ENCODE measurements around the gene NRP2. TPM values are rescaled to one million over a fixed set of nuclear protein-coding genes. Genes with fewer than 3 reads are reported as not detected.

Gene NRP2
- total RNA-seq, 1 donor from 2014 or later = 498 TPM

- no peak for DNase-seq (ENCODE audit: extremely low read depth, low read depth, low spot score)
These were observed 87.6 kb downstream of the NRP2 start for GRCh38 chr2:205769879-205770278.

GRCh38 chr2:205770577-205770976, 88.3 kb downstream of the NRP2 start:
- no peak for DNase-seq (ENCODE audit: extremely low read depth, low read depth, low spot score)

- no peak for DNase-seq (ENCODE audit: extremely low read depth, low read depth, low spot score)
These were observed 88.7 kb downstream of the NRP2 start for GRCh38 chr2:205771031-205771430.

- DNase-seq (ENCODE audit: extremely low read depth, low read depth, low spot score) = no peak
These were observed 89.4 kb downstream of the NRP2 start for GRCh38 chr2:205771666-205772065.

- DNase-seq (ENCODE audit: extremely low read depth, low read depth, low spot score) = no peak
These were observed 90.7 kb downstream of the NRP2 start for GRCh38 chr2:205772983-205773382.

- DNase-seq (ENCODE audit: extremely low read depth, low read depth, low spot score) = no peak
These were observed 91.7 kb downstream of the NRP2 start for GRCh38 chr2:205773989-205774388.

GRCh38 chr2:205775097-205775877, 93.0 kb downstream of the NRP2 start:
- DNase-seq (ENCODE audit: extremely low read depth, low read depth, low spot score) = no peak

GRCh38 chr2:205776139-205776538, 93.8 kb downstream of the NRP2 start:
- no peak for DNase-seq (ENCODE audit: extremely low read depth, low read depth, low spot score)

GRCh38 chr2:205776720-205777119, 94.4 kb downstream of the NRP2 start:
- no peak for DNase-seq (ENCODE audit: extremely low read depth, low read depth, low spot score)

- no peak for DNase-seq (ENCODE audit: extremely low read depth, low read depth, low spot score)
These were observed 96.1 kb downstream of the NRP2 start for GRCh38 chr2:205778356-205778755.

- DNase-seq (ENCODE audit: extremely low read depth, low read depth, low spot score) = no peak
These were observed 98.3 kb downstream of the NRP2 start for GRCh38 chr2:205780645-205781044.

GRCh38 chr2:205781244-205781931, 99.1 kb downstream of the NRP2 start:
- DNase-seq (ENCODE audit: extremely low read depth, low read depth, low spot score) = no peak

GRCh38 chr2:205782941-205783340, 100.6 kb downstream of the NRP2 start:
- no peak for DNase-seq (ENCODE audit: extremely low read depth, low read depth, low spot score)

- DNase-seq (ENCODE audit: extremely low read depth, low read depth, low spot score) = no peak
These were observed 101.7 kb downstream of the NRP2 start for GRCh38 chr2:205783872-205784499.

- no peak for DNase-seq (ENCODE audit: extremely low read depth, low read depth, low spot score)
These were observed 103.4 kb downstream of the NRP2 start for GRCh38 chr2:205785507-205786260.

GRCh38 chr2:205786976-205787375, 104.7 kb downstream of the NRP2 start:
- DNase-seq (ENCODE audit: extremely low read depth, low read depth, low spot score) = no peak

- DNase-seq (ENCODE audit: extremely low read depth, low read depth, low spot score) = no peak
These were observed 105.5 kb downstream of the NRP2 start for GRCh38 chr2:205787761-205788160.

GRCh38 chr2:205789906-205790305, 107.6 kb downstream of the NRP2 start:
- DNase-seq (ENCODE audit: extremely low read depth, low read depth, low spot score) = no peak

GRCh38 chr2:205792908-205793307, 110.6 kb downstream of the NRP2 start:
- DNase-seq (ENCODE audit: extremely low read depth, low read depth, low spot score) = no peak

GRCh38 chr2:205796805-205797313, 114.6 kb downstream of the NRP2 start:
- no peak for DNase-seq (ENCODE audit: extremely low read depth, low read depth, low spot score)

GRCh38 chr2:205797866-205798265, 115.6 kb downstream of the NRP2 start:
- DNase-seq (ENCODE audit: extremely low read depth, low read depth, low spot score) = no peak

Data from glomerular endothelial cell (primary cell).